Measurements from ENCODE around the gene LIPC. TPM values are rescaled to one million over a fixed set of nuclear protein-coding genes. Genes with fewer than 3 reads are reported as not detected.

The LIPC gene
- polyA plus RNA-seq, 3 donors = 0.37 TPM; not detected in 2

GRCh38 chr15:58537033-58537432 is 105.2 kb downstream of the LIPC start:
- intact Hi-C loops (cut with micrococcal nuclease) = no loop called here
- no peaks in the 10 kb centered on the region for H3K36me3 ChIP-seq (replicated peaks in 1 of 2; ENCODE audit: control insufficient read depth in 1 of 2, insufficient read depth in 2 of 2, low read length in 2 of 2)
- H3K27me3 ChIP-seq (ENCODE audit: control insufficient read depth in 2 of 2, insufficient read depth in 2 of 2, low read length in 2 of 2) = no peaks in the 10 kb centered on the region
- Mint-ChIP-seq H3K4me3 (no peak overlapping the region), H3K36me3 (no peaks in the 10 kb centered on the region), H3K27ac (no peak overlapping the region), H3K9me3 (peaks cover 0 to under 1% (median 0%) of the 10 kb centered on the region in 7 donors), H3K27me3 (ENCODE audit: low read depth in 3 of 3) (peaks cover 2 to 6% (median 2%) of the 10 kb centered on the region in 3 donors), H3K4me1 (no peaks in the 10 kb centered on the region)
- H3K9ac ChIP-seq (ENCODE audit: insufficient read depth, low read length, poor library complexity, severe bottlenecking) = no peak overlapping the region
- H3K9me3 ChIP-seq (replicated peaks in 1 of 2; ENCODE audit: control insufficient read depth in 1 of 2, insufficient read depth in 1 of 2, low read length in 2 of 2) = no peaks in the 10 kb centered on the region
- no peak for TF ChIP-seq CTCF (IDR thresholded peaks at IDR 0.05)
- H2AFZ ChIP-seq (ENCODE audit: insufficient read depth, low read depth, low read length, poor library complexity, severe bottlenecking) = no peak overlapping the region
- no peaks in the 10 kb centered on the region for H3K4me1 ChIP-seq (ENCODE audit: control insufficient read depth in 1 of 2, insufficient read depth in 2 of 2, low read length in 2 of 2)
- H4K20me1 ChIP-seq (ENCODE audit: insufficient read depth, low read length) = no peaks in the 10 kb centered on the region
- no peak for DNase-seq
- no peak overlapping the region for H3K4me2 ChIP-seq (replicated peaks; ENCODE audit: extremely low read depth, low read length, poor library complexity, severe bottlenecking)
- H3K4me3 ChIP-seq (replicated peaks in 1 of 3; ENCODE audit: low read depth in 2 of 3, low read length in 3 of 3) = no peak overlapping the region
- H3K79me2 ChIP-seq (ENCODE audit: insufficient read depth, low read length) = no peaks in the 10 kb centered on the region
- 100% methylated on average over 6 of the region's 9 CpGs for WGBS (ENCODE audit: insufficient coverage)
- no peak overlapping the region for H3K27ac ChIP-seq (ENCODE audit: low read depth in 1 of 2, low read length in 2 of 2)

GRCh38 chr15:58538225-58538727 is 106.5 kb downstream of the LIPC start:
- Histone ChIP-seq H3K9me3 (replicated peaks in 1 of 2; ENCODE audit: control insufficient read depth in 1 of 2, insufficient read depth in 1 of 2, low read length in 2 of 2) (no peaks in the 10 kb centered on the region), H3K4me3 (replicated peaks in 1 of 3; ENCODE audit: low read depth in 2 of 3, low read length in 3 of 3) (no peak overlapping the region), H3K4me1 (ENCODE audit: control insufficient read depth in 1 of 2, insufficient read depth in 2 of 2, low read length in 2 of 2) (no peaks in the 10 kb centered on the region), H2AFZ (ENCODE audit: insufficient read depth, low read depth, low read length, poor library complexity, severe bottlenecking) (no peak overlapping the region), H3K27me3 (ENCODE audit: control insufficient read depth in 2 of 2, insufficient read depth in 2 of 2, low read length in 2 of 2) (no peaks in the 10 kb centered on the region), H4K20me1 (ENCODE audit: insufficient read depth, low read length) (no peaks in the 10 kb centered on the region), H3K4me2 (replicated peaks; ENCODE audit: extremely low read depth, low read length, poor library complexity, severe bottlenecking) (no peak overlapping the region), H3K9ac (ENCODE audit: insufficient read depth, low read length, poor library complexity, severe bottlenecking) (no peak overlapping the region), H3K36me3 (replicated peaks in 1 of 2; ENCODE audit: control insufficient read depth in 1 of 2, insufficient read depth in 2 of 2, low read length in 2 of 2) (no peaks in the 10 kb centered on the region), H3K79me2 (ENCODE audit: insufficient read depth, low read length) (no peaks in the 10 kb centered on the region), H3K27ac (ENCODE audit: low read depth in 1 of 2, low read length in 2 of 2) (no peak overlapping the region)
- no peak for TF ChIP-seq CTCF (IDR thresholded peaks at IDR 0.05)
- 100% methylated on average over 10 of the region's 16 CpGs for WGBS (ENCODE audit: insufficient coverage)
- DNase-seq = no peak
- Mint-ChIP-seq H3K4me1 (no peaks in the 10 kb centered on the region), H3K27ac (no peak overlapping the region), H3K4me3 (no peak overlapping the region), H3K9me3 (peaks cover 0 to 2% (median 0%) of the 10 kb centered on the region in 7 donors), H3K27me3 (ENCODE audit: low read depth in 3 of 3) (peaks cover 2 to 6% (median 2%) of the 10 kb centered on the region in 3 donors), H3K36me3 (no peaks in the 10 kb centered on the region)
- intact Hi-C loops (cut with micrococcal nuclease) = no loop called here

Measured in CD14-positive monocyte (primary cell).